ENCODE data around the gene TADA3. TPM values are rescaled to one million over a fixed set of nuclear protein-coding genes. Genes with fewer than 3 reads are reported as not detected.

Gene TADA3
- total RNA-seq, 1 experiment from 2014 or later = 49.2 TPM

GRCh38 chr3:9780910-9781309, 11.4 kb downstream of the TADA3 start:
- no peak overlapping the region for H3K4me3 Mint-ChIP-seq (ENCODE audit: unreplicated experiment)

GRCh38 chr3:9780458-9780812, 11.8 kb downstream of the TADA3 start:
- no peak for DNase-seq
- no peaks in the 10 kb centered on the region for H3K4me1 ChIP-seq
- no peak overlapping the region for H3K4me3 Mint-ChIP-seq (ENCODE audit: unreplicated experiment)
- H3K4me3 ChIP-seq (ENCODE audit: low read depth, low read length) = no peak overlapping the region
- no peaks in the 10 kb centered on the region for H3K4me1 Mint-ChIP-seq (ENCODE audit: low read depth, unreplicated experiment)
- no peaks in the 10 kb centered on the region for H3K9me3 Mint-ChIP-seq (ENCODE audit: unreplicated experiment)
- H3K27me3 ChIP-seq (replicated peaks; ENCODE audit: control insufficient read depth, insufficient read depth, low read length) = no peaks in the 10 kb centered on the region
- ChIA-PET CTCF (no interaction called here), POLR2A (no interaction called here)
- intact Hi-C loops (cut with micrococcal nuclease; ENCODE audit: unreplicated experiment) = no loop called here
- H3K36me3 ChIP-seq (ENCODE audit: control insufficient read depth, insufficient read depth, low read length) = no peaks in the 10 kb centered on the region; the same call in 1 of the 2 replicates
- no peaks in the 10 kb centered on the region for H3K9me3 ChIP-seq
- no TSS peak for BruUV-seq (replicated peaks)
- peaks cover 16% of the 10 kb centered on the region for H3K36me3 Mint-ChIP-seq (ENCODE audit: insufficient read depth, unreplicated experiment)
- TF ChIP-seq CTCF (IDR thresholded peaks at IDR 0.05; ENCODE audit: insufficient read depth in 1 of 2, low read depth in 1 of 2, low read length in 1 of 2, severe bottlenecking in 1 of 2, unreplicated experiment in 1 of 2) = no peak
- H3K27me3 Mint-ChIP-seq (ENCODE audit: insufficient read depth, unreplicated experiment) = no peaks in the 10 kb centered on the region
- no peak overlapping the region for H3K27ac Mint-ChIP-seq (ENCODE audit: unreplicated experiment)

More at GRCh38 chr3:9780910-9781309, 11.4 kb downstream of the TADA3 start:
- peaks cover 21% of the 10 kb centered on the region for H3K36me3 Mint-ChIP-seq (ENCODE audit: insufficient read depth, unreplicated experiment)
- BruUV-seq (replicated peaks) = no TSS peak
- no peaks in the 10 kb centered on the region for H3K4me1 Mint-ChIP-seq (ENCODE audit: low read depth, unreplicated experiment)
- H3K9me3 Mint-ChIP-seq (ENCODE audit: unreplicated experiment) = no peaks in the 10 kb centered on the region
- no peaks in the 10 kb centered on the region for H3K27me3 ChIP-seq (replicated peaks; ENCODE audit: control insufficient read depth, insufficient read depth, low read length)
- no peak overlapping the region for H3K27ac Mint-ChIP-seq (ENCODE audit: unreplicated experiment)
- TF ChIP-seq CTCF (IDR thresholded peaks at IDR 0.05; ENCODE audit: insufficient read depth in 1 of 2, low read depth in 1 of 2, low read length in 1 of 2, severe bottlenecking in 1 of 2, unreplicated experiment in 1 of 2) = no peak
- ChIA-PET POLR2A (no interaction called here), CTCF (no interaction called here)
- no peaks in the 10 kb centered on the region for H3K27me3 Mint-ChIP-seq (ENCODE audit: insufficient read depth, unreplicated experiment)
- no peaks in the 10 kb centered on the region; the same call in 1 of the 2 replicates for H3K36me3 ChIP-seq (ENCODE audit: control insufficient read depth, insufficient read depth, low read length)
- no peak overlapping the region for H3K4me3 ChIP-seq (ENCODE audit: low read depth, low read length)
- DNase-seq = no peak
- no peaks in the 10 kb centered on the region for H3K4me1 ChIP-seq
- no peaks in the 10 kb centered on the region for H3K9me3 ChIP-seq
- intact Hi-C loops (cut with micrococcal nuclease; ENCODE audit: unreplicated experiment) = no loop called here

- TSS peak; percentile 74 for BruUV-seq (replicated peaks)
- Mint-ChIP-seq H3K4me3 (ENCODE audit: unreplicated experiment) (no peak overlapping the region), H3K27ac (ENCODE audit: unreplicated experiment) (no peak overlapping the region), H3K27me3 (ENCODE audit: insufficient read depth, unreplicated experiment) (no peaks in the 10 kb centered on the region), H3K36me3 (ENCODE audit: insufficient read depth, unreplicated experiment) (peaks cover 12% of the 10 kb centered on the region), H3K9me3 (ENCODE audit: unreplicated experiment) (no peaks in the 10 kb centered on the region), H3K4me1 (ENCODE audit: low read depth, unreplicated experiment) (no peaks in the 10 kb centered on the region)
- Histone ChIP-seq H3K4me3 (ENCODE audit: low read depth, low read length) (no peak overlapping the region), H3K4me1 (no peaks in the 10 kb centered on the region), H3K36me3 (ENCODE audit: control insufficient read depth, insufficient read depth, low read length) (no peaks in the 10 kb centered on the region; the same call in 1 of the 2 replicates), H3K27me3 (replicated peaks; ENCODE audit: control insufficient read depth, insufficient read depth, low read length) (no peaks in the 10 kb centered on the region), H3K9me3 (no peaks in the 10 kb centered on the region)
- POLR2A ChIA-PET = no interaction called here
- CTCF ChIA-PET = no interaction called here
- TF ChIP-seq CTCF (IDR thresholded peaks at IDR 0.05; ENCODE audit: insufficient read depth in 1 of 2, low read depth in 1 of 2, low read length in 1 of 2, severe bottlenecking in 1 of 2, unreplicated experiment in 1 of 2) = no peak
- no peak for DNase-seq
- intact Hi-C loops (cut with micrococcal nuclease; ENCODE audit: unreplicated experiment) = no loop called here
Observed at GRCh38 chr3:9779721-9780457, 12.4 kb downstream of the TADA3 start.
